ENCODE data around the gene PRKCE. TPM values are rescaled to one million over a fixed set of nuclear protein-coding genes. Genes with fewer than 3 reads are reported as not detected.
A peak's percentile ranks its signal among the peaks of the same experiment; 100 is the strongest.

PRKCE gene
- total RNA-seq, 3 donors from 2014 or later (not counting 1 experiment from before 2014, with no cell fraction given): 35.2 to 42.1 (median 38.6) TPM

DNA sequence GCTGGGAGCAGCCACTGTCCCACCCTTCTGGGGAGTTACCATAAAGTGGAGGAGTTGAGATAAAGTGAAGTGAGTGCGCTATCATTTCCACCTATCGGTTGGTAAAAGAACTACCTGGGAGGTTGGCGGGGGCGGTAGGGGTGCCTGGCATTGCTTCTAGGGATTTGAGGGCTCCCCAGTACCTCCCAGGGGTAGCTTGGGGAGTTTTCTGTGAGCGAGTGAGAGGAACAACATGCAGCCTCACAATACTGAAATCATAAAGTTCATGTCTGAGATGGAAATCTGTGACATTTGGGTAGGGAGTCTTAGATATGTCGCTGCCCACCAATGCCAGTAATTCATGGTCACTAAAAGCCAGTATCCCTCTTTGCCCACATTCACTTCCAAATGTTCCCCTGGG lies 68.7 kb downstream of the PRKCE start:
- no peak for DNase-seq
- Mint-ChIP-seq H3K4me1 (peaks cover 16 to 45% of the 10 kb centered on the region in 2 donors), H3K27me3 (ENCODE audit: low read depth in 2 of 2) (no peaks in the 10 kb centered on the region), H3K4me3 (no peak overlapping the region), H3K27ac (no peak overlapping the region), H3K9me3 (peaks cover 0 to 5% of the 10 kb centered on the region in 2 donors), H3K36me3 (no peaks in the 10 kb centered on the region)
- Histone ChIP-seq H3K27ac (ENCODE audit: low read length) (no peak overlapping the region), H3K4me3 (ENCODE audit: low read length) (no peak overlapping the region), H3K9me3 (ENCODE audit: control insufficient read depth, insufficient read depth, low read length) (no peaks in the 10 kb centered on the region), H3K27me3 (ENCODE audit: control insufficient read depth, insufficient read depth, low read length) (no peaks in the 10 kb centered on the region), H3K4me1 (ENCODE audit: control insufficient read depth, insufficient read depth, low read length) (peaks cover 3% of the 10 kb centered on the region), H3K36me3 (ENCODE audit: control insufficient read depth, insufficient read depth, low read length) (no peaks in the 10 kb centered on the region)
- TF ChIP-seq, protein P1, sequence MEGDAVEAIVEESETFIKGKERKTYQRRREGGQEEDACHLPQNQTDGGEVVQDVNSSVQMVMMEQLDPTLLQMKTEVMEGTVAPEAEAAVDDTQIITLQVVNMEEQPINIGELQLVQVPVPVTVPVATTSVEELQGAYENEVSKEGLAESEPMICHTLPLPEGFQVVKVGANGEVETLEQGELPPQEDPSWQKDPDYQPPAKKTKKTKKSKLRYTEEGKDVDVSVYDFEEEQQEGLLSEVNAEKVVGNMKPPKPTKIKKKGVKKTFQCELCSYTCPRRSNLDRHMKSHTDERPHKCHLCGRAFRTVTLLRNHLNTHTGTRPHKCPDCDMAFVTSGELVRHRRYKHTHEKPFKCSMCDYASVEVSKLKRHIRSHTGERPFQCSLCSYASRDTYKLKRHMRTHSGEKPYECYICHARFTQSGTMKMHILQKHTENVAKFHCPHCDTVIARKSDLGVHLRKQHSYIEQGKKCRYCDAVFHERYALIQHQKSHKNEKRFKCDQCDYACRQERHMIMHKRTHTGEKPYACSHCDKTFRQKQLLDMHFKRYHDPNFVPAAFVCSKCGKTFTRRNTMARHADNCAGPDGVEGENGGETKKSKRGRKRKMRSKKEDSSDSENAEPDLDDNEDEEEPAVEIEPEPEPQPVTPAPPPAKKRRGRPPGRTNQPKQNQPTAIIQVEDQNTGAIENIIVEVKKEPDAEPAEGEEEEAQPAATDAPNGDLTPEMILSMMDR (IDR thresholded peaks at IDR 0.05): no peak
- no peak for ATAC-seq
- intact Hi-C loops (cut with micrococcal nuclease): no loop called here
- WGBS (ENCODE audit: insufficient coverage): 97% methylated on average over 6 of the region's 6 CpGs

GRCh38 chr2:45721150-45721549 lies 69.7 kb downstream of the PRKCE start:
- WGBS (ENCODE audit: insufficient coverage): 88% methylated on average over 1 of the region's 1 CpG
- intact Hi-C loops (cut with micrococcal nuclease): no loop called here
- H3K4me3 ChIP-seq (ENCODE audit: low read length): no peak overlapping the region
- no peak for DNase-seq
- TF ChIP-seq, protein P1 (IDR thresholded peaks at IDR 0.05): no peak
- H3K9me3 ChIP-seq (ENCODE audit: control insufficient read depth, insufficient read depth, low read length): no peaks in the 10 kb centered on the region
- H3K4me1 ChIP-seq (ENCODE audit: control insufficient read depth, insufficient read depth, low read length): peaks cover 3% of the 10 kb centered on the region
- no peaks in the 10 kb centered on the region for H3K27me3 Mint-ChIP-seq (ENCODE audit: low read depth in 2 of 2)
- peak overlapping the region in 1 of 2 donors; percentile 25 for H3K27ac Mint-ChIP-seq
- peaks cover 16 to 40% of the 10 kb centered on the region in 2 donors for H3K4me1 Mint-ChIP-seq
- H3K36me3 ChIP-seq (ENCODE audit: control insufficient read depth, insufficient read depth, low read length): no peaks in the 10 kb centered on the region
- H3K27me3 ChIP-seq (ENCODE audit: control insufficient read depth, insufficient read depth, low read length): no peaks in the 10 kb centered on the region
- ATAC-seq: no peak
- no peak overlapping the region for H3K27ac ChIP-seq (ENCODE audit: low read length)
- H3K36me3 Mint-ChIP-seq: no peaks in the 10 kb centered on the region
- H3K4me3 Mint-ChIP-seq: no peak overlapping the region
- H3K9me3 Mint-ChIP-seq: peaks cover 0 to 5% of the 10 kb centered on the region in 2 donors

DNA sequence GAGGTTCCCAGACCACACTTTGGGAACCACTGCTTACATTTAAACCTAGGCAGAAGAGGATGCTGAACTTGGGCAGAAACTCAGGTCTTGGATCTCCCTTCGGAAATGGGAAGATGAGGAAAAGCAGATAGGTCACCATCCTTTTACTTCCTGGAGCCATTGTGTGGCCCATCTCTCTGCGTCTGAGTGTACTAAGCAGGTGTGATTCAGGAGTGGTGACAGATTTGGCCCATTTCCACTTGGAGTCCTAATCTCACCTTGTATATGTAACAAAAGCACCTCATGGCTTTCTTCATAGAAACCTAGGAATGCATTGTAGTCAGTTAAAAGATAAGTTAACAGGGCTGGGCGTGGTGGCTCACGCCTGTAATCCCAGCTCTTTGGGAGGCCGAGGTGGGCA lies 71.0 kb downstream of the PRKCE start:
- no peaks in the 10 kb centered on the region for H3K9me3 ChIP-seq (ENCODE audit: control insufficient read depth, insufficient read depth, low read length)
- Mint-ChIP-seq H3K4me3 (no peak overlapping the region), H3K27ac (no peak overlapping the region), H3K36me3 (no peaks in the 10 kb centered on the region), H3K9me3 (no peaks in the 10 kb centered on the region), H3K27me3 (ENCODE audit: low read depth in 2 of 2) (no peaks in the 10 kb centered on the region), H3K4me1 (peaks cover 16 to 41% of the 10 kb centered on the region in 2 donors)
- no peak for DNase-seq
- no peaks in the 10 kb centered on the region for H3K27me3 ChIP-seq (ENCODE audit: control insufficient read depth, insufficient read depth, low read length)
- WGBS (ENCODE audit: insufficient coverage): 98% methylated on average over 5 of the region's 5 CpGs
- intact Hi-C loops (cut with micrococcal nuclease): no loop called here
- no peak for ATAC-seq
- H3K4me3 ChIP-seq (ENCODE audit: low read length): no peak overlapping the region
- H3K4me1 ChIP-seq (ENCODE audit: control insufficient read depth, insufficient read depth, low read length): peaks cover 3% of the 10 kb centered on the region
- TF ChIP-seq, protein P1 (IDR thresholded peaks at IDR 0.05): no peak
- H3K36me3 ChIP-seq (ENCODE audit: control insufficient read depth, insufficient read depth, low read length): no peaks in the 10 kb centered on the region
- no peak overlapping the region for H3K27ac ChIP-seq (ENCODE audit: low read length)

GRCh38 chr2:45723857-45724256 lies 72.4 kb downstream of the PRKCE start:
- Histone ChIP-seq H3K9me3 (ENCODE audit: control insufficient read depth, insufficient read depth, low read length) (no peaks in the 10 kb centered on the region), H3K4me3 (ENCODE audit: low read length) (no peak overlapping the region), H3K36me3 (ENCODE audit: control insufficient read depth, insufficient read depth, low read length) (no peaks in the 10 kb centered on the region), H3K27me3 (ENCODE audit: control insufficient read depth, insufficient read depth, low read length) (no peaks in the 10 kb centered on the region), H3K4me1 (ENCODE audit: control insufficient read depth, insufficient read depth, low read length) (peaks cover 5% of the 10 kb centered on the region), H3K27ac (ENCODE audit: low read length) (peak overlapping the region; percentile 31)
- H3K27ac Mint-ChIP-seq: peak overlapping the region; percentile 6 to 77
- no peaks in the 10 kb centered on the region for H3K9me3 Mint-ChIP-seq
- no peak overlapping the region for H3K4me3 Mint-ChIP-seq
- no peak for ATAC-seq
- DNase-seq: no peak
- intact Hi-C loops (cut with micrococcal nuclease): no loop called here
- 91% methylated on average over 1 of the region's 2 CpGs for WGBS (ENCODE audit: insufficient coverage)
- TF ChIP-seq, protein P1 (IDR thresholded peaks at IDR 0.05): no peak
- H3K27me3 Mint-ChIP-seq (ENCODE audit: low read depth in 2 of 2): no peaks in the 10 kb centered on the region
- H3K4me1 Mint-ChIP-seq: peaks cover 16 to 41% of the 10 kb centered on the region in 2 donors
- no peaks in the 10 kb centered on the region for H3K36me3 Mint-ChIP-seq
